Measurements from ENCODE around the gene CAMTA1.

CAMTA1 gene

GRCh38 chr1:7233646-7234470 lies 448.6 kb downstream of the CAMTA1 start:
- no peak overlapping the region for H3K27ac ChIP-seq (ENCODE audit: extremely low read depth, low read depth, low read length)
- CTCF ChIA-PET: interaction anchor here (0.6 to 1.0 kb wide), 2 partner anchors 34 to 220 kb away, joined by 3 to 5 read pairs; no protein-coding TSS in a partner anchor
- H3K4me1 ChIP-seq (ENCODE audit: control insufficient read depth, insufficient read depth, low read length): no peaks in the 10 kb centered on the region
- no peak overlapping the region for H3K4me3 ChIP-seq (ENCODE audit: low read depth, low read length)
- no peaks in the 10 kb centered on the region for H3K9me3 ChIP-seq (ENCODE audit: control insufficient read depth, insufficient read depth, low read depth, low read length)
- H3K36me3 ChIP-seq (ENCODE audit: control insufficient read depth in 2 of 2, insufficient read depth in 1 of 2, low read length in 2 of 2): no peaks in the 10 kb centered on the region
- TF ChIP-seq ZSCAN30 (tag by site-specific recombination; IDR thresholded peaks at IDR 0.05) (no peak), EGR2 (tag by site-specific recombination; IDR thresholded peaks at IDR 0.05; ENCODE audit: low read depth) (peak; percentile 45; the same call in 1 of the 2 replicates), ZNF426 (tag by site-specific recombination; IDR thresholded peaks at IDR 0.05) (no peak), ZFHX2 (tag by site-specific recombination; conservative IDR thresholded peaks at IDR 0.05) (peak; percentile 46)
- POLR2A ChIA-PET: no interaction called here

GRCh38 chr1:7234471-7234755 lies 449.2 kb downstream of the CAMTA1 start:
- Histone ChIP-seq H3K36me3 (ENCODE audit: control insufficient read depth in 2 of 2, insufficient read depth in 1 of 2, low read length in 2 of 2) (no peaks in the 10 kb centered on the region), H3K9me3 (ENCODE audit: control insufficient read depth, insufficient read depth, low read depth, low read length) (no peaks in the 10 kb centered on the region), H3K4me3 (ENCODE audit: low read depth, low read length) (no peak overlapping the region), H3K4me1 (ENCODE audit: control insufficient read depth, insufficient read depth, low read length) (no peaks in the 10 kb centered on the region), H3K27ac (ENCODE audit: extremely low read depth, low read depth, low read length) (no peak overlapping the region)
- TF ChIP-seq ZNF341 (tag by site-specific recombination; IDR thresholded peaks at IDR 0.05; ENCODE audit: low read depth) (no peak), BCL11A (tag by site-specific recombination; IDR thresholded peaks at IDR 0.05; ENCODE audit: low read depth) (no peak), ZNF76 (tag by site-specific recombination; IDR thresholded peaks at IDR 0.05; ENCODE audit: borderline replicate concordance, low read depth) (no peak), ZNF433 (tag by site-specific recombination; IDR thresholded peaks at IDR 0.05; ENCODE audit: low read depth) (no peak), ZNF610 (tag by site-specific recombination; IDR thresholded peaks at IDR 0.05; ENCODE audit: borderline replicate concordance) (no peak), ZEB2 (tag by site-specific recombination; IDR thresholded peaks at IDR 0.05) (no peak), GFI1B (tag by site-specific recombination; IDR thresholded peaks at IDR 0.05) (no peak), ZNF654 (tag by site-specific recombination; IDR thresholded peaks at IDR 0.05; ENCODE audit: low read depth) (no peak), ZNF112 (tag by site-specific recombination; IDR thresholded peaks at IDR 0.05) (no peak), ZNF274 (IDR thresholded peaks at IDR 0.05; ENCODE audit: low read length) (no peak), ZNF274 (tag by site-specific recombination; IDR thresholded peaks at IDR 0.05; ENCODE audit: borderline replicate concordance) (no peak), ZNF707 (tag by site-specific recombination; IDR thresholded peaks at IDR 0.05) (no peak), ZSCAN5A (tag by site-specific recombination; IDR thresholded peaks at IDR 0.05) (no peak), ZNF426 (tag by site-specific recombination; IDR thresholded peaks at IDR 0.05) (no peak), ZFP37 (tag by site-specific recombination; IDR thresholded peaks at IDR 0.05) (no peak), REST (tag by site-specific recombination; IDR thresholded peaks at IDR 0.05) (no peak)
- CTCF ChIA-PET: interaction anchor here (0.6 to 1.0 kb wide), 2 partner anchors 33 to 220 kb away, joined by 3 to 5 read pairs; no protein-coding TSS in a partner anchor
- POLR2A ChIA-PET: no interaction called here

Data from HEK293 (cell line).